ENCODE results near the gene PLSCR5. TPM values are rescaled to one million over a fixed set of nuclear protein-coding genes. Genes with fewer than 3 reads are reported as not detected.
A peak's percentile ranks its signal among the peaks of the same experiment; 100 is the strongest.

Gene PLSCR5
- total and polyA plus RNA-seq, 2 donors = 0.21 TPM; not detected in 1

DNA sequence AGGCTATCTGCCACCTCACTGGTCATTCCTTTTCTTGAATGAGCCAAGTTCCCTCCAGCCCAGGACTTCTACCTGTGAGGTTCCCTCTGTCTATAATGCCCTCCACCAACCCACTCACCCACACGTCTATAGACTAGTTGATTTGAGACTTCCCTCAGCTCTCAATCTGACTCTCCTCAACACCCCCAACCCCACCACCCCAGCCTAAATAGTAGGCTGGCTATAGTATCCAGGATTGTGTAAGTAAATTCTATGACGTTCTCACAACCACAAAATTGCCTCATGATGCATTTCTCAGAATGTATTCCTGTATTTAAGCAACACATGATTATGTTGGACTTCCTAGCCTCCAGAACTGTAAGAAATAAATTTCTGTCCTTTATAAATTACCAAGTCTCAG lies 63.0 kb downstream of the PLSCR5 start:
- Histone ChIP-seq H3K9me3 (ENCODE audit: control insufficient read depth in 2 of 2, insufficient read depth in 1 of 2, low read length in 1 of 2) (no peaks in the 10 kb centered on the region), H3K36me3 (ENCODE audit: control insufficient read depth in 2 of 2, insufficient read depth in 2 of 2, low read length in 1 of 2) (peaks cover 0 to 11% of the 10 kb centered on the region in 2 donors), H3K4me3 (ENCODE audit: low read length in 2 of 2) (no peak overlapping the region), H3K27me3 (ENCODE audit: control insufficient read depth in 2 of 2, insufficient read depth in 1 of 2, low read length in 1 of 2) (no peaks in the 10 kb centered on the region), H3K4me1 (ENCODE audit: control insufficient read depth in 2 of 2, insufficient read depth in 2 of 2, low read length in 2 of 2) (peaks cover 0 to 9% of the 10 kb centered on the region in 2 donors), H3K27ac (ENCODE audit: low read depth in 1 of 2, low read length in 1 of 2) (peak overlapping the region in 1 of 2 donors; percentile 23)
- 88% methylated on average over 2 of the region's 2 CpGs for WGBS
- DNase-seq (ENCODE audit: low read depth in 6 of 9, low spot score in 9 of 9) = no peak

- 91% methylated on average over 1 of the region's 1 CpG for WGBS
- Histone ChIP-seq H3K27ac (ENCODE audit: low read depth in 1 of 2, low read length in 1 of 2) (peak overlapping the region in 1 of 2 donors; percentile 3), H3K4me1 (ENCODE audit: control insufficient read depth in 2 of 2, insufficient read depth in 2 of 2, low read length in 2 of 2) (peaks cover 0 to 9% of the 10 kb centered on the region in 2 donors), H3K36me3 (ENCODE audit: control insufficient read depth in 2 of 2, insufficient read depth in 2 of 2, low read length in 1 of 2) (peaks cover 0 to 11% of the 10 kb centered on the region in 2 donors), H3K9me3 (ENCODE audit: control insufficient read depth in 2 of 2, insufficient read depth in 1 of 2, low read length in 1 of 2) (no peaks in the 10 kb centered on the region), H3K27me3 (ENCODE audit: control insufficient read depth in 2 of 2, insufficient read depth in 1 of 2, low read length in 1 of 2) (no peaks in the 10 kb centered on the region), H3K4me3 (ENCODE audit: low read length in 2 of 2) (no peak overlapping the region)
- DNase-seq (ENCODE audit: low read depth in 6 of 9, low spot score in 9 of 9) = no peak
Observed at GRCh38 chr3:146540978-146541377, 64.2 kb downstream of the PLSCR5 start.

DNA sequence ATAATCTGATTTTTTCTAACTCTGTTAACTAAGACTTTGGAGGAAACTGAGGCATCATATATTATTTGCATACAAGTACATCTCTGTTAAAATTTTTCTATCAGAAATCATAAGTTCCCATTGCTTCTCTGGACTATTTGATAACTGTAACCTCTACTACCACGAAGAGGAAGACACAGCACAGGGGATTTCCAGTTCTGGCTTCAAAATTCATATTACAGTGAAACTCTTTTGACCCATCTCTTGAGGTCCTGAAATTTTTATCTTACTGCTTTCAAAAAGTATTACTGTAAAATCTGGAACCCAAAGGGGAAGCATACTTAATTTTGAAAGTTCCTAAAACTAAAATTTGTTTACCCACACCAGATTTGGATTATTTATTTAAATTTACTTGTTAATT lies 64.9 kb downstream of the PLSCR5 start:
- peak in 1 of 9 donors; percentile 29 for DNase-seq (ENCODE audit: low read depth in 6 of 9, low spot score in 9 of 9)
- Histone ChIP-seq H3K27ac (ENCODE audit: low read depth in 1 of 2, low read length in 1 of 2) (no peak overlapping the region), H3K9me3 (ENCODE audit: control insufficient read depth in 2 of 2, insufficient read depth in 1 of 2, low read length in 1 of 2) (no peaks in the 10 kb centered on the region), H3K4me1 (ENCODE audit: control insufficient read depth in 2 of 2, insufficient read depth in 2 of 2, low read length in 2 of 2) (peaks cover 0 to 9% of the 10 kb centered on the region in 2 donors), H3K27me3 (ENCODE audit: control insufficient read depth in 2 of 2, insufficient read depth in 1 of 2, low read length in 1 of 2) (no peaks in the 10 kb centered on the region), H3K36me3 (ENCODE audit: control insufficient read depth in 2 of 2, insufficient read depth in 2 of 2, low read length in 1 of 2) (peaks cover 0 to 11% of the 10 kb centered on the region in 2 donors), H3K4me3 (ENCODE audit: low read length in 2 of 2) (no peak overlapping the region)
- WGBS = 36% methylated on average over 1 of the region's 1 CpG

DNA sequence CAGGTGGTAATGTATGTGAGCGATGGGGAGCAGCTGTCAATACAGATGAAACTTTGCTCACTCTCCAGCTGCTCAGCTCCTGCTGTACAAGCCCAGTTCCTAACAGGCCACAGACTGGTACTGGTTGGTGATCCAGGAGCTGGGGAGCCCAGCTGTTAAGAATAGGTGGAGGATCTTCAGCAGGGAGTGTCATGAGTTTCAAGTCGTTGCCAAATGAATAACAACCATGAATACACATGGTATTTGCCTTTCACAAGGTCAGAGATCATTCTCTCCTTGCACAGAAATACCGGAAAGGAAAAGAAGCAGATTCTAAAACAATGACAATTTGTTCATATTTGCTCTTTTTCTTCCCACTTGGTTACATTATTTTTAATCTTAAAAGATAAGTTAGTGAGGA lies 65.8 kb downstream of the PLSCR5 start:
- DNase-seq (ENCODE audit: low read depth in 6 of 9, low spot score in 9 of 9) = no peak
- Histone ChIP-seq H3K27ac (ENCODE audit: low read depth in 1 of 2, low read length in 1 of 2) (no peak overlapping the region), H3K27me3 (ENCODE audit: control insufficient read depth in 2 of 2, insufficient read depth in 1 of 2, low read length in 1 of 2) (no peaks in the 10 kb centered on the region), H3K4me3 (ENCODE audit: low read length in 2 of 2) (no peak overlapping the region), H3K9me3 (ENCODE audit: control insufficient read depth in 2 of 2, insufficient read depth in 1 of 2, low read length in 1 of 2) (no peaks in the 10 kb centered on the region), H3K36me3 (ENCODE audit: control insufficient read depth in 2 of 2, insufficient read depth in 2 of 2, low read length in 1 of 2) (peaks cover 0 to 11% of the 10 kb centered on the region in 2 donors), H3K4me1 (ENCODE audit: control insufficient read depth in 2 of 2, insufficient read depth in 2 of 2, low read length in 2 of 2) (peaks cover 0 to 9% of the 10 kb centered on the region in 2 donors)
- 96% methylated on average over 3 of the region's 3 CpGs for WGBS

DNA sequence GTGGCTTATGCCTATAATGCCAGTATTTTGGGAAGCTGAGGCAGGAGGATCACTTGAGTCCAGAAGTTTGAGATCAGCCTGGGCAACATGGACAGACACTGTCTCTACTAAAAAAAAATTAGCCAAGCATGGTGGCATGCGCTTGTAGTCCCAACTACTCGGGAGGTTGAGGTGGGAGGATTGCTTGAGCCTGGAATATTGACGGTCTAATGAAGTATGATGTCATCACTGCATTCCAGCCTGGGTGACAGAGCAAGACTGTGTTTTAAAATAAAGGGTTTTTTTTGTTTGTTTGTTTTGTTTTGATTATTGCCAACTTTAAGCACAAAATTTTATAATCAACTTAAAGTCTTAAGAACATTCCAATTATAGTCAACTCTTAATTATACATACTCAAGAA lies 67.5 kb downstream of the PLSCR5 start:
- no peak overlapping the region for H3K27ac ChIP-seq (ENCODE audit: low read depth in 1 of 2, low read length in 1 of 2)
- peaks cover 0 to 3% of the 10 kb centered on the region in 2 donors for H3K4me1 ChIP-seq (ENCODE audit: control insufficient read depth in 2 of 2, insufficient read depth in 2 of 2, low read length in 2 of 2)
- H3K36me3 ChIP-seq (ENCODE audit: control insufficient read depth in 2 of 2, insufficient read depth in 2 of 2, low read length in 1 of 2) = peaks cover 0 to 14% of the 10 kb centered on the region in 2 donors
- H3K27me3 ChIP-seq (ENCODE audit: control insufficient read depth in 2 of 2, insufficient read depth in 1 of 2, low read length in 1 of 2) = no peaks in the 10 kb centered on the region
- DNase-seq (ENCODE audit: low read depth in 6 of 9, low spot score in 9 of 9) = no peak
- H3K4me3 ChIP-seq (ENCODE audit: low read length in 2 of 2) = no peak overlapping the region
- no peaks in the 10 kb centered on the region for H3K9me3 ChIP-seq (ENCODE audit: control insufficient read depth in 2 of 2, insufficient read depth in 1 of 2, low read length in 1 of 2)
- 98% methylated on average over 3 of the region's 3 CpGs for WGBS

- H3K4me1 ChIP-seq (ENCODE audit: control insufficient read depth in 2 of 2, insufficient read depth in 2 of 2, low read length in 2 of 2) = no peaks in the 10 kb centered on the region
- H3K36me3 ChIP-seq (ENCODE audit: control insufficient read depth in 2 of 2, insufficient read depth in 2 of 2, low read length in 1 of 2) = peaks cover 4 to 20% of the 10 kb centered on the region in 2 donors
- H3K9me3 ChIP-seq (ENCODE audit: control insufficient read depth in 2 of 2, insufficient read depth in 1 of 2, low read length in 1 of 2) = no peaks in the 10 kb centered on the region
- H3K27me3 ChIP-seq (ENCODE audit: control insufficient read depth in 2 of 2, insufficient read depth in 1 of 2, low read length in 1 of 2) = no peaks in the 10 kb centered on the region
- DNase-seq (ENCODE audit: low read depth in 6 of 9, low spot score in 9 of 9) = no peak
- H3K4me3 ChIP-seq (ENCODE audit: low read length in 2 of 2) = no peak overlapping the region
- no peak overlapping the region for H3K27ac ChIP-seq (ENCODE audit: low read depth in 1 of 2, low read length in 1 of 2)
Observed at GRCh38 chr3:146536681-146537080, 68.5 kb downstream of the PLSCR5 start.

Other genes starting within 250 kb of the PLSCR5 start
- 0.28 TPM for gene PLSCR2, start 135.8 kb downstream of the PLSCR5 start, total RNA-seq
- gene PLSCR2, start 135.8 kb downstream of the PLSCR5 start, polyA plus RNA-seq = 0.16 TPM
- 84.7 TPM for gene PLSCR1, start 60.7 kb downstream of the PLSCR5 start, total RNA-seq
- 98.8 TPM for gene PLSCR1, start 60.7 kb downstream of the PLSCR5 start, polyA plus RNA-seq

Data from thymus (tissue), 11 donors.